Non-pigmented ciliary epithelial cell (primary cell): ENCODE data around the gene DENND2C.

Experiments
- DNase-seq: peaks from one replicate; pipeline ENCODE4 v3.0.0-alpha.2; 2010; ENCODE audit warnings: low read depth

Gene DENND2C

DNA sequence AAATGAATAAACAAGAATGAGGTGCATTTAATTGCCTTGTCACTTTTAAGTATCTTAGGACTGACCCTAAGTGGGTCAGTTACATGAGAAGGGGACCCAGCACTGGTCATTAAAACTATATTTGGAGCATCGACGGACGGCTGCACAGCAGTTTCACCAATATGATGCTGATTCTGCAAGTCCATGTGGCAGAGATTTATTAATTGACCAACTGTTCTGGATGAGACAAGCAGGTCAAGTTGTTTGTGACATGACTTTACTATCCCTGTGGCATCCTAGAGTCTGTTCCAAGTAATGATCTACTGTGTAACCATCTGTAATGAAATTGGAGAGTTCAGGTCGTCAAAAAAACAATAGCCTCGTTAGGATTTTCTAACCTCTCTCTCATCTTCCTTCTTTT lies 16.0 kb upstream of the DENND2C start:
- no peak for DNase-seq

DNA sequence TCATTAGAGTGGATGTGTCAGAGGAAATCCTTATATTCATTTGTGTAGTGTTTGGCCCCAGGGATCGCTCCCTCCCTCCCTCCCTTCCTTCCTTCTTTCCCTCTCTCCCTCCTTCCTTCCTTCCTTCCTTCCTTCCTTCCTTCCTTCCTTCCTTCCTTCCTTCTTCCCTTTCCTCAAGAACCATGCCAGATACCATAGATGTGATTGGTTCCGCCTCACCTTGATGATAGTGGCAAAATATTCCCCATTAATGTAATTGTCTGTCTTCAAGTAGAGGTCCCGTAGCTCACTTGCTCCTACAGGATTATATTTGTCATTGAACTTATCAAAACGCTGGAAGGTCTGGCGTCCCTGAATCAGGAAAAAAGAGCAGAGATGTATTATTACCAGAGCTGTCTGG lies 7.8 kb upstream of the DENND2C start:
- no peak for DNase-seq

DNA sequence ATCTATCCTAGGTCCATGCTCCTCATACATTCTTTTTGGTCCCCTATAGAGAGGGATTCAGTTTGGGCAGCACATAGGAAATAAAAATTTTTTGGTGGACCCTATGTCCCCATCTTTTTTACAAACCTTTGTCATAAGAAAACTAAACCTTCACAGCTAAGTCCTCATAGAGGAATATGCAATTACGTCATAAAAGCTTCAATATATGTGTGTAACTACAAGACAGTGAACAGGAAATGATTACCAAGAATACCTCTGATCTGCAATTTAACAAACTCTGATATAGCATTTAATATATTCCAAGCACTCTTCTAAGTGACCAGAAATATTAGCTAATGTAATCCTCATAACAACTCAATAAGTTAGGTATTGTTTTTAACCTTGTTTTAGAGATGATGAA lies 6.3 kb upstream of the DENND2C start:
- DNase-seq, result no peak

DNA sequence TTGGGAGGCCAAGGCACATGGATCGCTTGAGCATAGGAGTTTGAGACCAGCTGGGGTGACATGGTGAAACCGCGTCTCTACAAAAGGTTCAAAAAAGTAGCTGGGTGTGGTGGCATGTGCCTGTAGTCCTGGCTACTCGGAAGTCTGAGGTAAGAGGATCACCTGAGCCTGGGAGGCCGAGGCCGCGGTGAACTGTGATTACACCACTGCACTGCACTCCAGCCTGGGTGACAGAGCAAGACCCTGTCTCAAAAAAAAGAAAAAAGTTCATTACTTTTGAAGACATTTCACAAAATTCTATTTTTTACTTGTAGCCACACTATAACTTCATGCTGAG lies 2.1 kb upstream of the DENND2C start:
- DNase-seq, result no peak

DNA sequence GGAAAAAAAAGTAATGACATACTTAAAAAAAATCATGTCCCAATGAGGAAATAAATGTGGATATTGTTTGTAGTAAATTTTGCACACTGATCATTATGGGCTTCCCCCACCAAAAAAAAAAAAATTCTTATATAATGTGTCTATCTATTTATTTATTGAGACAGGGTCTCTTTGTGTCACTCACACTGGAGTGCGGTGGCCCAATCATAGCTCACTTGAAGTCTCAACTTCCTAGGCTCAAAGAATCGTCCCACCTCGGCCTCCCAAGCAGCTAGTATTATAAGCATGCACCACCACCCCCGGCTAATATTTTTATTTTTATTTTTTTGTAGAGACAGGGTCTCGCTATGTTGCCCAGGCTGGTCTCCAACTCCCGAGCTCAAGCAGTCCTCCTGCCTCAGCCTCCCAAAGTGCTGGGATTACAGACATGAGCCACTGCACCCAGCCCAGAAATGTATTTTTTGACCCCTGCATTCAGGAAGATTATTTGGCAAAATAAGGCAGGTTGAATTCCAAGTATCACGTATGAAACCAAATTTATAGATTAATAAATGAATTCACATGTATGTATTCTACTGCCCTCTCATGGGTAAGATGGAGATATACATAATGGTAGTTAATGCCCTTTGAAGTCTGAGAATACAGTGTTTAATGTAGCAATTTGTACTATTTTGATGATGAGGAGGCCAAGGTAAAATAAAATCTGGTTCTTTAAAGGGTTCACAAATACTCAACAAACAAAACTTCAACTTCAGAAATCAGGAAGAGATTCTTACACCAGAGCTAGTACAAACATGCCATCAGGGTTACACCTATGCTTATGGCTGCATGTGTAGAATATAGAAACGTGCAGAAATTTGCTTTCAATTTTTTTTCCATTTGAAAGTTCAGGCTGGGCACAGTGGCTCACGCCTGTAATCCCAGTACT lies 1.4 kb upstream of the DENND2C start:
- DNase-seq, result no peak

DNA sequence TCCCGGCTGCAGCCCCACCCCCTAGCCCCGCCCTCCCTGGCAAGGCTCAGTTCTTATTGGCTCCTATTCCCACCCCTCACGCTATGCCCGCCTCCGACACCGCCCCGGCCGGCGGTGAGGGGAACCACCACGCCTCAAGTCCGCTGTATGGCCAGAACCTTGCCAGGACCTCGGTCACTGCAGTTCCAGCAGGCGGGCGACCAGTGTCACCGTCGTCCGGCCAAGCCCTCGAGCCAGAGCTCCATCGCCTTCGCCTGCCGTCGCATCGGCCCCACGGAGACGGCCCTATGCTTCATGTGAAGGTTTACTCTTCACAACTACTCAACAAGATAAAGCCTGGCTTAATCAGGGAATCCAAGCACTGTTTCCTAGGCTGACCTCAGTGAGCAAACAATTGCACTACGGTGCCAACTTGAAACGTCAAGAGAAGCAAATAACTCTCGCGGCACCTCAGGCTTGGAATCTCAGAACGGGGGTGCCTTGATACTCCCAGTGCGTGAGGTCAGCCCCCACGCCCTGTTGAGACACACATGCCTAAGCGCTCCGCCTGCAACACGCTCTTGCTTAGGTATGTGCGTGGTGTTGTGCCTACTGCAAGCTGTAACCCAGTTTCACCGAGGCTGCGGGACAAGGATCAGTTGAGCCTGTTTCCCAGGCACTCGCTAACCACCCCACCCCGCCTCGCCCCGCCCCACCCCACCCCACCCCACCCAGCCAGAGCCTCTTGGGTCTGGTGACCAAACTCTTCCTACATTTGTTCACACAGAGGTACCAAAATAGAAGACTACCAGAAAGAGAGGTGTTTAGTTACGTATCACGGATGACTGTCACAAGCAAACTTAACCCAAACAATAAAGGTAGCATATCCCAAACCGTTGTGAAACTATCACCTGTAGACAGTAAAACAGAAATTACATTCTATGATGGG lies 498 bp upstream of the DENND2C start:
- DNase-seq, result peak; percentile 42

DNA sequence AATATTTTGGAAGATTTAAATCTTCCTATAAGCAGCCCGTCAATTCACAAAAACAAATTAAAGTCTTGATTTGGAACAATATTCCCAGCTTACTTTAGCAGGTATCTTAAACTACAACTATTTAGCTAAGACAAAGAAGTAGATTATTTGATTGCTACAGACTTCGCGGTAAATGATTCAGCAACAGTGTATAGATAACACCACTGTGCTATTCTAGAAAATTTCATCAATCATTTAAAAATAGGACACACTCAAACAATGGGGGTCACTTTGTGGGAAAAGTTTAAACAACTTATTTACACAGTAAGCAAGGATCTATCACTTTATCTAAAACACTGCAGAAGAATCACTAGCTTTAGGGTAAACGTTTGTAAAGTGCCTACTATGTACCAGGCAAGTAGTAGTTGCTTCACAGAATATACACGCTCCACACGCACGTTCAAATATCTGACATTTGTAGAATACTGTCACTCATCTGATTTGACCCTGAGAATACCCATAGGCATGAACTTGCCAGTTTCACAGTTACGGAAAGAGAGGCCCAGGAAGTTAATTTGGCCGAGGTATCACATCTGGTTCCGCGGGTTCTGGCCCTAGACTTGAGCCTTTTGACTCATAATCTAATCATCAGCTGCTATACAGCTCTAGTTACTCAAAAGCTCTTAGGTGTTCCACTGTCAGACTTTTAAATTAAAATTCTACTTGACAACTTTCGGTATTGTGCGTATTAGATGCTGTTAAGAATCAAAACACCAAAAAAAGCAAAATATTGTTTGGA lies 876 bp downstream of the DENND2C start:
- DNase-seq, result no peak

DNA sequence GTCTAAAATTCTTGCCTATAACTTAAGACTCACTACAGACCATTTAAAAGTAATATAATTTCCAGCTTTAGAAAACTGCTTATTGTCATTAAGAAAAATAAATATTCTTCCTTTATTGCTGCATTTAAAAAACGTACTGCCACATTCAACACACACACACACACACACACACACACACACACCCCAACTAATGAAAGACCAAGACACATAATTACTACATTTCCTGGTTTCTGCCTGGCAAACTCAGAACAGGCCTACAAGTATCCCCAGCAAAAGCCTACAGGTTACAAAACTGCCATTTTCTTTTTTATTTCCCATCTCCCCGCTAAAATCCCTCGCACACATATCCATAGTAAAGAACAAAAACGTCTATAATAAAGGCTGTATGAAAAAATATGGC lies 1.5 kb downstream of the DENND2C start:
- DNase-seq, result no peak

DNA sequence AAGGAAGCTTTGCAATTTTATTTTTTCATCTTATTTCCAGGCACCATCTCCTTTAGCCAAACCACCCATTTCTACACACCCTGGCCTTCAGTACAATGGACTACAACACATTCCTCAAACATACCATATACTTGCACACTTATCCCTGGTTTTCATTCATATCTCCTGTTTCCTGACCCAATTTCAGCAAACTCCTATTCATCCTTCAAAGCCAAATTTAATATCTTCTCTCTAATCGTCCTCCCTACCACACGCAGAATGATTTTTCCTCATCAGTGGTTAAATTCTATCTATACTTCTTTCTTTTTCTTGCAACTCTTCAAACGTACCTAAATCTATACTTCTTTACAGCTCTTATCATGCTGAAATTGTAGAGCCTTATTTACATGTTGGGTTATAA lies 2.9 kb downstream of the DENND2C start:
- DNase-seq, result no peak

DNA sequence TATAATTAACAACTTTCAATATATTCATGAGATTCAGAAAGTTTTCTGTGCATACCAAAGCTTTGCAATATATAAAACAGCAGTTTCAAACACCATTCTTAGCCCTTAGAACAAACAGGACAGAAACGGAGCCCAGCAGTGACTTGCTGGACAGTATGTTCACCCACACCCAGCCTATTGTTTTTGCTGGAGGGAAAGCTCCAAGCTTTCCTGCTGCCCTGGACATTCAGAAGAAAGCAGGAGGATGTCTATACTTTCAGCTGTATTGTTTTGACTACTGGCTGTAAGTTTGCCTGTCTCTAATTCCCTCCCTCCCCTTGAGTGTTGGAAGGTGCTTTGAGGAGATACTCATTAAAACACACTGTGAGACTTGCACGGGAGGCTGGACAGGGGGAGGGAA lies 9.6 kb downstream of the DENND2C start:
- no peak for DNase-seq

DNA sequence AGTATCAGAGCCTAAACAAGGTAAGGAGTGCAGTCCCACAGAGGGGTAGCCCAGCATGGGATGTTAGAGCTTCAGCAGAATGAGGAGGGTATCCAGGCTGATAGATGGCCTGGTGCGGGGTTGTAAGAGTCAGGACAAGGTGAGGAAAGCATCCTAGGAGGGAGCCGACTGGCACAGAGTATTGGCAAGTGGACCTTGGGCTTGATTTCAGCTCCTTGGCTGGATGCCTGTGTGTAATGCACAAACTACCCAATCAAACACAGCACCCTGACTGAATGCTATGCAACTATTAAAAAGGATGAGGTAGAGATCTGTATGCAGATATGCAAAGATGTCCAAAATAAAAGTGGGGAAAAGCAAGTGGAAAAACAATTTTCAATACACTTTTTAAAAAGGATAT lies 18.0 kb downstream of the DENND2C start:
- no peak for DNase-seq

DNA sequence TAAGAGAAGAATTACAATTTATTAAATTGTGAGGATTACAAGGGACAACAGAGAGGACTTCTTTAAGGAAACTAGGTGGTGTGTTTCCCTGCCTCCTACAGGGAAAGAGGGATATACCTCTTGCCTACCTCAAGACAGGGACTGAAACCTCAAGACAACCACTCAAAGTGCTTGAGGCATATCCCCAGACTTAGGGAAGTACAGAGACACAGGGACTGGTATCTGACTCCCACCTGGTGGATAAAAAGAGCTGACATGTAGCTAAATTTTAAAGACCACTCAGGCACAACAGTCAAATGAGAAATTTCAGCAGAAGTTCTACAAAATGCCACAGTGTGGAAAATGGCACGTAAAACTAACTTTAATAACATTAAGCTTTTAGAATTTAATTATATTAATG lies 21.3 kb downstream of the DENND2C start:
- DNase-seq, result no peak

DNA sequence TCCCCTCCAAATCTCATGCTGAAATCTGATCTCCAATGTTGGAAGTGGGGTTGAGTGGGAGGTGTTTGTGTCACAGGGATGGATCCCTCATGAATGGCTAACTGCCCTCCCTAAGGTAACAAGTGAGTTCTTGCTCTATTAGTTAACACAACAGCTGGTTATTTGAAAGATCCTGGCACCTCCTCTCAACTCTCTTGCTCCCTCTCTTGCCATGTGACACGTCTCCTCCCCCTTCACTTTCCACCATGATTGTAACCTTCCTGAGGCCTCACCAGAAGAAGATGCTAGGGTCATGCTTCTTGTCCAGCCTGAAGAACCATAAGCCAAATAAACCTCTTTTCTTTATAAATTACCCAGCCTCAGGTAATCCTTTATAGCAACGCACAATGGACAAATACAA lies 28.5 kb downstream of the DENND2C start:
- no peak for DNase-seq

DNA sequence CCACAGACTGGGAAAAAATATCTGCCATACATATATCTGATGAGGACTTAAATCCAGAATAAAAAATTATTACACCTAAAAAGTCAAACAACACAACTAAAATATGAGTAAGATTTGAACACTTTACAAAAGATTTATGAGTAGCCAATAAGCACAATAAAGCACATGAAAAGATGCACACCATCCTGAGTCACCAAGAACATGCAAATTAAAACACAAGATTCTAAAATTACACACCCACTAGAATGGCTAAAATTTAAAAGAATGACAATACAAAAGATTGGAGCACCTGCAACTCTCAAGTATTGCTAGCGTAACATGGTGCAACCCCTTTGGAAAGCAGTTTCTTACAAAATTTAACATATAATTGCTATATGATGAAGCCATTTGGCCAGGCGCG lies 30.9 kb downstream of the DENND2C start:
- no peak for DNase-seq

DNA sequence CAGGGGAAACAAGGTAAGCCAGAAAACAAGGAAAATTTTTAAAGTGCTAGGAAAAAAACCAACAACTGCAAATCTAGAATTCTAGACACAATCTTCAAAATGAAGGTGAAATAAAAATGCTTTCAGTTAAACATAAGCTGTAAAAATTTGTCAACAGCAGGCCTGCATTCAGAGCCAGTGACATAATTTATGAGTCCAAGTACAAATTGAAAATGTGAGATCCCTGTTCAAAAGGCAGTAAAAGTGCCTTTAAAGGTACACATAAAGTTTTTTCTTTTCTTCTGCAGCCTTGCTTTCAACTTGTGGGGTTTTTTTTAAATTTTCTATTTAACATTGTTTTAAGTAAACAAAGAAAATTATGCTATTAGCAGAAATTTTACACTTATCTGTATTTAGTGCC lies 37.4 kb downstream of the DENND2C start:
- DNase-seq, result no peak

DNA sequence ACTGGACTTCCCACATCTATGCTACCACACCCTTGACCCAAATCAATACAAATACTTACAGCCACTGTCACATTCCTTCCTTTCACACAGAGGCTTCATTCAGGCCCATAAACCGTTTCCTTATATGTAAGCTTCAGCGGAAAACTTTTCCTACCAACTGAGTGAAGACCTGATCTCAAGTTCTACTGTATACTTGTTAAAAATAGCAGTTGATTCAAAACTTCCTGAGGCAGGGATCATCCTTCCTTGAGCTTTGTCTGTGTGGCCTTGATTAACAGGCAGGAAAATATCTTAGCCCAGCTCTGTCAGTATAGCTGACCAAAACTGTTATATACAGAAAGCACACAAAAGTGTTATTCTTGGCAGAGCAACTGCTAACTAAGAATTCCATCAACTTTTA lies 42.7 kb downstream of the DENND2C start:
- DNase-seq, result no peak

DNA sequence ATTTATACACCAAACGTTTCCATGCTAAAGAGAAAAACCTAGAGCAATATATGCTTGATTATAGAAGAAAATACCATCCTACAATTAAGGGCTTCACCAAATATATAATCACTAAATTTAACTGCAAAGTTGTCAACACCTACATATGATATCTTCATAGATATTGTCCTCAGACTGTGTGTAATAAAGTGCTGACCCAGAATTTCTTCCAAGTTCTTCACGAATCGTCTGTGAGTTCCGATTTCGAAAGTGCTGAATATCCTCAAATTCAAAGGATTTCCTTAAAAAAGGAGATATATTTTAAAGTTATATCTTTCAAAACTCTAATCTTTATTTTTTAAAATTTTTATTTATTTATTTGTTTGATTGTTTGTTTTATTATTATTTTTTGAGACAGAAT lies 46.5 kb downstream of the DENND2C start:
- no peak for DNase-seq

DNA sequence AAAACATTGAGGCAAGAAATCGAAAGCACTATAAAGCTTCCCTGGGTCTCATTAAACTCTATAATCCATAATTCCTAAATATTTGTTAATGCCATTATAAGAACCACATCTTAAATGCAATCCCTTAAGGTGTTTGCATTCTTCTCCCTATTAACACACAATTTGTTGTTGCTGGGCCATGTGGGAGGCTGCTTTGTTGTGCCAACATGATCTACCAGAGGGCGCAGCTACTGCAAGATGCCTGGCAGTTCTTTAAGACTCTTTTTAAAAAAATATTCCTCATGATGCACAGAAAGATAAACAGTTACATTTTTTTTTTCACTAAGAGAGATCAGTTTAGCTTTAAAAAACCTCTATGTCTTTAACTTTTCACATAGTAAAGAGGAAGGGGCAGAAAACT lies 49.4 kb downstream of the DENND2C start:
- DNase-seq, result no peak

DNA sequence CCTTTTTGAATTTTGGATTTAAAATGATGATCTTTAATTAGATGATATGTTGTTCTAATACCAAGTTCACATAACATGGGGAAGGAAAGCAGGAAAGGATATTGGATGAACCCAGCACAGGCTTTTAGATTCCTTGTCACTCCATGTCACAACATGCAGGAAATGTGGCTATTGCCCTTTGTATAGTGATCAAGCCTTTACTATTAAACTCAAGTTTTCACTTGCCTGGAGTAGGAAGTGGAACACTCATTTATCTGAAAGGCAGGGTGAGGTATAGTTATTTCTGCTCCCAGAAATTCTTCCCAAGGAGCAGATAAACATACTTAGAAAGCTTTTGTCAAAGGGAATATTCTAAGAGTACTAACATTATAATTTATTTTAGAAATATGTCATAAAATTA lies 51.2 kb downstream of the DENND2C start:
- no peak for DNase-seq

DNA sequence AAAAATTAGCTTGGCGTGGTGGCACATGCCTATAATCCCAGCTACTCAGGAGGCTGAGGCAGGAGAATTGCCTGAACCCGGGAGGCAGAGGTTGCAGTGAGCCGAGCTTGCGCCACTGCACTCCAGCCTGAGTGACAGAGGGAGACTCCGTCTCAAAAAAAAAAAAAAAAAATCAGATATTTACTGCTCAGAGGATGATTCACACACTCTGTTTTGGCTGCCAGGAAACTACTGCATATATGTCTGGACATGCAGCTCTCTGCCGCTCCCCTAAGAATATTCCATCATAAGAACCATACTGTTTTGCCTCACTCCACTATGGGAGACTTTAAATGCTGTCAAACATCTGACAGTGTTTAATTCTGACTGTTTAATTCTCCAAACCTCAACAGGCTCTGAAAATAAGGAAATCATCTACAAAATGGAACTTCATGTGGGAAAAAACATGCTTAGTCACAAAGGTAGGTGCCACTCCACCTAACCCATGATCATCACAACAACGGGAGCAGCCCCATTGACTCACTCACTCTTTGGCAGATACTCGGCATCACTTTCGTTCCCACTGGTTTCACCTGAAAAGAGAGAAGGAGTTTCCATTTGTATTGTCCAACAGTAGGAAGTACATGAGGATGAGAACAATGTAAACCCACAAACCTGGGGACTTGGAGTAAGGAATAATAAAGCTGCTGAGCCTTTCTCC lies 59.2 kb downstream of the DENND2C start:
- peak; percentile 9 for DNase-seq

DNA sequence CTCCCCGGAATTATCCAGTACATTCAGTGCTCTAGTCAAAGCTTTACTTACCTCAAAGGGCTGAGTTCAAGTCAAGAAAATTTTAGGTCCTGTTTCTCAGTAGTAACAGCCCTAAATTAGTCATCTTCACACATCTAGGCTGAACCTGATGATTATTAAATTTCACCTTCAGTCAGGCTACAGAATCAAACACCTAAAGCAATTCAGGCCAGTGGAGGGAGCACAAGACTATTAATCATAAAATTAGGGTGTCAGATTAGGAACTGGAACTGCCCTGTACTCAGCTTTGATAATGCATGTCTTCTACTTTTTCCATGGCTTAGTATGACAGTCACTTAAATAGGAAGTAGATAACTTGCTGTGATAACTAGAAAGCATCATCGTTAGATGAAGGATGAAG lies 60.0 kb downstream of the DENND2C start:
- no peak for DNase-seq

DNA sequence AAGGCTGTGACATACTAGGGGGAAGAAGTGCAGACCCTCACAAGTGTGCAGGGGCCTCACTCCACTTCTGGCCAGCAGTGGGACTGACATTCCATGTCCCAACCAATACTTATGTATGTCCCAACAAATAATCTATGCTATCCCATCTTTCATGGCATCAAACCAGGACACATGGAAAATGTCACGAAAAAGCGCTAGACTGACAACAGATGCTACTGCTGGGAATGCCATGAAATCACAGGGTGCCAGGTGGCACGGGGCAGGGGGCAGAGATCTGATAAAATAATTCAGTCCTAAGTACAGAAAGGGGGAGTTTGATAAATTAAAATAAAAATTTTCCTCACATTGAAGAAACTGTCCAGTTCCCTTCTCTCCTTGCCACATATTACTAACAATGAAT lies 60.8 kb downstream of the DENND2C start:
- no peak for DNase-seq
